GM12874 (cell line): Measurements from ENCODE around the gene MED7.

Experiments
- TF ChIP-seq, protein P1 (sequence below): IDR thresholded peaks from 2 replicates; pipeline ENCODE4 v1.5.1; 2011; ENCODE audit warnings: low read depth, mild to moderate bottlenecking, control low read depth, low read length, moderate library complexity; ENCODE audit not compliant: insufficient read depth

The MED7 gene

DNA sequence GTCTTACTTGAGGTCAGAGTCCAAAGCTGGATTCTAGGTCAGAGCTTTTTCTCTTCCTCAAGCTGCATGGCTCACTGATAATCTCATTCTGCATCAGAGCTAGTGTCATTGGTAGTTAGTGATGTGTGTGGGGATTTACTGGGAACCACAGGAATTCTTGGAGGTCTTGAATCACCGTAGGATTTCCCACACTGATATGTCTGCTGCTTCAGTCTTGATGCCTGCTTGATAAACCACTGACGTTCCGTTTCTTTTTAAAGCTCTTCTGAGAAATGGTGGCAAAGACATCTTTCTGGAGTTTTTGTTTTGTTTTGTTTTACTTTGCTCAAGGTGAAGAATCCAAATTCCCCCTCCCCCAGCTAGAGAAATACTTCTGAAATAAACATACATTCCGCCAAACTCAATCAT, 24.6 kb upstream of the MED7 start:
- TF ChIP-seq, protein P1, sequence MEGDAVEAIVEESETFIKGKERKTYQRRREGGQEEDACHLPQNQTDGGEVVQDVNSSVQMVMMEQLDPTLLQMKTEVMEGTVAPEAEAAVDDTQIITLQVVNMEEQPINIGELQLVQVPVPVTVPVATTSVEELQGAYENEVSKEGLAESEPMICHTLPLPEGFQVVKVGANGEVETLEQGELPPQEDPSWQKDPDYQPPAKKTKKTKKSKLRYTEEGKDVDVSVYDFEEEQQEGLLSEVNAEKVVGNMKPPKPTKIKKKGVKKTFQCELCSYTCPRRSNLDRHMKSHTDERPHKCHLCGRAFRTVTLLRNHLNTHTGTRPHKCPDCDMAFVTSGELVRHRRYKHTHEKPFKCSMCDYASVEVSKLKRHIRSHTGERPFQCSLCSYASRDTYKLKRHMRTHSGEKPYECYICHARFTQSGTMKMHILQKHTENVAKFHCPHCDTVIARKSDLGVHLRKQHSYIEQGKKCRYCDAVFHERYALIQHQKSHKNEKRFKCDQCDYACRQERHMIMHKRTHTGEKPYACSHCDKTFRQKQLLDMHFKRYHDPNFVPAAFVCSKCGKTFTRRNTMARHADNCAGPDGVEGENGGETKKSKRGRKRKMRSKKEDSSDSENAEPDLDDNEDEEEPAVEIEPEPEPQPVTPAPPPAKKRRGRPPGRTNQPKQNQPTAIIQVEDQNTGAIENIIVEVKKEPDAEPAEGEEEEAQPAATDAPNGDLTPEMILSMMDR = no peak

DNA sequence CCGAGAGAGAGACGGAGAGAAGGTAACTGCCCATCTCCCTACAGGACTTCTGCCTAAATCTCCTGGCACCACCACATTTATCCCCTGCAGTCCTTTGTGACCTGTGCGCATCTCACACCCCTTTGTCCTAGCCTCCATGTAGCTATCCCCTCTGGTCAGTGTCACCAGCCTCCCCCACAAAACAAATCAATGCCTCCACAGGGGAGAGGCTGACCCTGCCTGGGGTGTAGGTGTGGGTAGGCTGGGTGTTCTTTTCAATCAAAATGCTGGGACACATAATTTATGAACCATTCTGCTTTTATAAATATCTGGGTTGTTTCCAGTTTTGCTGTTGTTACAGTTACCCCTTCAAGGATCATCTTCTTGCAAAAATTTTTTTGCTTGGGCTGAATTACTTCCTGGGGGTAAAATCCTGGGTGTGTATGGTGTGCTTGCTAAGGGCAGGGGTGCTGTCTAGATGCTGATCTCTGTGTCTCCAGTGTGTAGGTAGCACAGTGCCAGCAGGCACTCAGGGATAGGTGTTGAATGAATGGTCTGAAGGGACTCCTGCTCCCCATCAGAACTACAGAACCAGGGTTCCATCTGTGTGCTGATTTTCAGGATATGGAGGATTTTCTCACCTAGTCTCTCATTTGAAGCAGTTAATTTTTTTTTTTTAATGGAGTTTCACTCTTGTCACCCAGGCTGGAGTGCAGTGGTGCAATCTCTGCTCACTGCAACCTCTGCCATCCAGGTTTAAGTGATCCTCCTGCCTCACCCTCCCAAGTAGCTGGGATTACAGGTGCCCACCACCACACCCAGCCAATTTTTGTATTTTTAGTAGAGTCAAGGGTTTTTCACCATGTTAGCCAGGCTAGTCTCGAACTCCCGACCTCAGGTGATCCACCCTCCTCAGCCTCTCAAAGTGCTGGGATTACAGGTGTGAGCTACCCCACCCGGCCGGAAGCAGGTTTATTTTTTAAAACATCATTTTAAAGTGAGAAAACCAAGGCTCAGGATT, 23.8 kb upstream of the MED7 start, which contains the start of gene GARIN3:
GARIN3 (minus strand) TSS at position 51 of the 1,000 bp plus-strand sequence. CDS start 96 bp downstream, outside the sequence.
- TF ChIP-seq, protein P1 = no peak

DNA sequence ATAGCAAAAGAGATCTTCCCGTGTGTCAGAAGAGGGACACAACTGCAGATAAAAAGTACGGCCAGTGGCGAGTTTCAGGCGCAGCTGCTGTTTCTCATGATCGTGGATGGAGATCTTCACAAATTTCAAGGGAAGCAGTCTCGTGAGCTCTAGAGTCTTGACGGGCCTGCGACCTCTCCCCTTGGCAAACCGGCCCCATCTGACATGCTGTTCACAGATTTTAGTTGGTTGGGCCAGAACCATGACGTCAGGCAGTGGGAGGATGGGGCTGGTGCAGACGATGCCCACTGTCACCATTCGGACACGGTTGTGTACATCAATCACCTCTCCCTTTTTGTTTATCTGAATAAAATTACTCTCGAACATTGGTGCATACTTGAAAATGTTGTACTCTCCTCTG, 23.0 kb upstream of the MED7 start:
- TF ChIP-seq, protein P1 = no peak

DNA sequence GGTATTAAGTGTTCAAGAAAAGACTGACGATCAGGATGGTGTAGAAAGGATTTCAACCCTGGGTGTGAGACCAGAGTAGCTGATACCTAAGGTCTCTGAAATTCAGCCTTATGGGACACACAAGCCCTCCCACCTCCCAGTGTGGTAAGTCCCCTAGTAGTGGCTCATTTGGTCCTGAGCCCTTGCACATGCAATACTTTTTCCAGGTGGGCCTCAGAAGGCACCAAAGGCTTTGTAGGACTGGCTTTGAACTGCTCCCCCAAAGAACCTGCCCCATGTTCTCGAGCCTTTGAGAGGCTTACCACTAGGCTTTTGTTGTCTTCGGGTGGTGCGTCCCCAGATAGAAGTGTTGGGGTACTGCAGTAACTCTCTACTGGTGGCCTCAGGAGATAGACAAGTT, 22.6 kb upstream of the MED7 start:
- TF ChIP-seq, protein P1 = no peak

DNA sequence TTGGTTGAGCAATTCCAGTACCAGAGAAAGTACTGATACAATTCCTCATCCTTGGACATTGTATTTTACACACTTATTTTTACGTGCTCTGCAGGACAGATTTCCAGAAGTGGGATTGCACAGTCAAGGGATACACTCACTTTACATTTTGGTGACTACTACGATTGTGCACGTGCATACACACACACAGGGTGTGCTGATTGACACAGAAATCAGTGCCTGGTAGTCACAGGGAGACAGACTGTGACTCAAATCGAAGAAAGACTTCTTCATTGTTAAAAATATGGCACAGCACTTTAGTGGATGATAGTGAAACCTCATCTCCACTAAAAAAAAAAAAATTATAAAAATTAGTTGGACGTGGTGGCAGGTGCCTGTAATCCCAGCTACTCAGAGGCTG, 21.9 kb upstream of the MED7 start:
- TF ChIP-seq, protein P1 = no peak

DNA sequence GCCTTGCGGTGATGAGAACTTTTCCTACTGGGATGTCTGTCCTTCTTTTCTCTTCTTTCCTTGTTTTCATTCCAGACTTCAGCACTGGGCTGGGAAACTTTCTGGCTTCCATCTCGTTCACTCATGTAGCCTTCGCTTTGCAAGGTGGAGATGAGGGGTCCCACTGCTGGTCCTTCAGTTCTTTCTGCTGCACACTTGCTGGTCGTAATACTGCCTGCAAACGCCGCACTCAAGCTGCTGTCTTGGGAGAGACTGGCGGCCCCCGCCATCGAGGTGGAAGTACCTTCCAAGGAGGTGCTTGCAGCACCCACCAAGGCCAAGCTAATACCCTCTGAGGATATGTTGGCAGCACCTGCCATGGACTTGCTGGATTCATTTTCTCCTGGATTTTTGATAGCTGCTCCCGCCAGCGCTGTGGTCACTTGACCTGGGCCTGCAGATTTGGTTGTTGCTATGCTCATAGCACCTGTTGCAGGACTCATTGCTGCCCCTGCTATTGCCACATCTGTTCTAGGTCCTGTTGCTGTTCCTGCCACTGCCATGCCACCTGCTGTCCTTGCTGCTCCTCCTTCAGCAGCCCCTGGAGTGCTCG, 20.4 kb upstream of the MED7 start:
- TF ChIP-seq, protein P1 = no peak

DNA sequence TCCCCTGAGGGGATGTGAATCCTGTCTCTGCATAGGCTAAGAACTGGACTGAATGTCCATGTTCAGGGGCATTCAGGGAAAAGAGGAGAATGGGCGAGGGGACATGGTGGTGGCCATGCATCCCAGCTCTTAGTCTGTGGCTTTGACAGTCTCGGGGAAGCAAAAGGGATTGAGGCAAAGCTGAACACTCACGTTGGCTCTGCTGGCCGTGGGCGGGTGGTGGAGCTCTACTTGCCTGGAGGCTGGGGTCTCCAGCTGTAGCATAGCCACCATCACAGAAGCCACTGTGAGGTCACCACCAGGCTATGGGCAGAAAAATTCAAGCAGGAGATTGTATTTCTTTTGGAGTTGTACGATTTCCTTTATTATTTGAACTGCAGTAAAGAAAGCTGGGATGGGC, 19.3 kb upstream of the MED7 start:
- TF ChIP-seq, protein P1 = no peak
